HG02943 (cell line): ENCODE data around the gene ADAMTS2.

Experiments used
- ATAC-seq: cut with Tn5 transposase; IDR thresholded peaks from one replicate; pipeline ENCODE4 v1.9.1; 2021; ENCODE audit warnings: mild to moderate bottlenecking, low read depth, moderate library complexity; ENCODE audit not compliant: unreplicated experiment

ADAMTS2 gene

DNA sequence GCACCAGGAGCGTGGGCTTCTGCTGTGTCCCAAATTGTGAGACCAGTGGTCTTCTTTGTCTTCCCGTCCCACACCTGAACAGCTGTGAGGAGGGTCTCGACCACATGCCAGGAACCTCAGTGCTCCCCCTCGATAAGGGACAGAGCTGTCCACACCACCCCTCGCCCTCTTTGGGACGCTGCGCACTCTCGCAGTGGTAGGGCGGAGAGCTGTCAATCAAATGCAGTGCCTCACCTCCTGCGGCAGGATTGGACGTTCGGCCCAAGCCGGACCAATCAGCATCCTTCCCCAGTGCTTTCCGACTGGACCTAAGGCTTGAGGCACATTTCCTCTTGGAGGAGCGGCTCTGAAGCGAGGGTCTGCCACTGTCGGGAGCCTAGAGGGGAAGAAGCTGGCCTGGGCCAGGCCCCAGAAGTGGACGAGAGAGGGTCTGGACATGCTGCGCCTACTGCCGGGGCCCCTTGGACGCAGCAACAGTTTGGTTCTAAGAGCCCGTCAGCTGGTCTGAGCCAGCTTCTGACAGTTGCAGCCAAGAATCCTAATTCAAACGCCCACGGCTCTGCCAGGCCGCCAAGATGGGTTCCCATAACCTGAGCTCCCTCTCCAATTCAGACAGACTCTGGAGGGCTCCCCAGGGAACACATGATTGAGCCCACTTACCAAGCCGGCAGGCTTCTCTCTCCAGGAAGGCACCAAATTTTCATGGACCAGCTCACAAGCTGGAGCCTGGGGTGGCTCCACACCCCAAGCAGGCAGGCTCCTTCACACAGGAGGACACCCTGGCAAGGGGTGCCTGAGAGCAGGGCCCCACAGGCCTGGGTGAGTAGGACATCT lies 28.1 kb upstream of the ADAMTS2 start:
- ATAC-seq = no peak

DNA sequence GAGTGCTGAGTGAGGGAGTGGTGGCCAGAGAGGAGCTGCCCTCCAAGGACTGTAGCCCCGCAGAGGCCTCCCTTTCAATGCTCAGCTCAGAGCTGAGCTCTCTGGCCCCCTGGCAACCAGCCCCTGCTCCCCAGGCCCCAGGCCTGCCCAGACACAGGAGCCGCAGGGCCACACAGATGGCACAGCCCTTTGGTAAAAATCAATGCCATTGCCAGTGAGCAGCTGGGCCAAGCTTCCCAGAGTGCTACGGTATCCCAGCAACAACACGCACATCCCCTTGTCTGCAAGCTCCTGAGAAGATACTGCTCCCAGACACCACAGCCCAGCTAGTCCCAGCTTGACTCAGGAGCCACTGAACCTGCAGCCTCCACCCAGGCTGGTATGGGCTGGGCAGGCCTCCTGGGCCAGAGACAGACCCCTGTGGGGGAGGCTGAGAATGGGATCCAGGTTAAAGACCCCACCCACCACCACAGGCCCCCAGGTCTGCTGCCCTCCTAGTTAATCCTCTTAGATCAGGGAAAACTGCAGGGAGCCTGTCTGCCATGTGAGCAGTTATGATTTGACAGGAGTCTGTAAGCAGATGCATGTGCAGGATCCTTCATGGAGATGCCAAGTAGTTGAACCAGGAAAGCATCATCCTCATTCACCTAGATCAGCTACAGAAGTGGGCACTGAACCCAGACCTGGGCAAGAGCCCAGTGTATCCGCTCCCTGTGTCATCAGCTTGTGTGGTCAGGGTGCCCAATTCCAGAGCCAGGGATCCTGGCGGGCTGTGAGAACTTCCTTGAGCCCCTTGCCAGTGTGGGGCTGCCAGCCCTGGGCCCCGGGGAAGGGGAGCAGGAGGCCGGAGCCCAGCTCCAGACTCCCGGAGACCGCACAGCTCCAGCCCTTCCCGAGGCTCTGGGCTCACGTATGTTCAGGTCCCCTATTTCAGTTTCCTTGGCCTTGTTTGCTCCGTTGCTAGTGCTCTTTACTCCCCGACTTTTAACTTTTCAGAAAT lies 26.7 kb upstream of the ADAMTS2 start:
- ATAC-seq = no peak

DNA sequence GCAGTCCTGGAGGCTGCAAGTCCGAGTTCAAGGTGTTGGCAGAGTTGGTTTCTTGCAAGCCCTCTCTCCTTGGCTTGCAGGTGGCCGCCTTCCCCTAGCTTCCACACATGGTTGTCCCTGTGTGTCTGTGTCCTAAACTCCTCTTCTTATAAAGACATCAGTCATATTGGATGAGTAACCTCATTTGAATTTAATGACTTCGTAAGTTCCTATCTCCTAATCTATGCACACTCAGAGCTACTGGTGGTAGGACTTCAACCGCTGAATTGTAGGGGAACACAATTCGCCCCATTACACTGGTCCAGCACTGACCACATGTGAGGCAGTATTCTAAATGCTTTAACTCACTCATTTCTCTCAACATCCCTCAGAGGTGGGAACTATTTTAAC lies 25.9 kb upstream of the ADAMTS2 start:
- no peak for ATAC-seq

DNA sequence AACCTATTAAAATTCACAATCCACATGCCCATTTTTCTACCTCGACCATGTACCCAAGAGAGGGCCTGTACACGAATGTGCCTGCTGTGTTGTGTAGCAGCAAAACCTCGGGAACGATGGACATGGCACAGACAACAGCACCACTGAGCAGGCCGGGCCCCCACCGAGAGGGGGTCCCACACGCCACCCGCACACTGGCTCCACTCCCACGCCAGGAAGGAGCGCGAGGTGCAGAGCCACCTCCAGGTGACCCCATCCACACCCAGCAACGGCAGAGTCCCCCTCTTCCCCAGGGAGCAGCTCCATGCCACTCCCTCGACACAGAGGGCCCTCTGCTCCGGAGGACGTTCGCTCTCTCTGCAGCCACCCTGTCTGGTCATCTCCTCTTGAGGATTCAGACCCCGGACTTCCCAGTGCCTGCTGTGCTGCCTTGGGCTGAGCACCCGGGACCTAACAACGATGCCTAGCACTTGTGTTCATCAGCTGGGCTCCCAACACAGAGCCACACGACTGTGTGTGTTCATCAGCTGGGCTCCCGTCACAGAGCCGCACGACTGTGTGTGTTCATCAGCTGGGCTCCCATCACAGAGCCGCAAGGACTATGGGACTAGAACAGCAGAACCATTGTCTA lies 25.3 kb upstream of the ADAMTS2 start:
- ATAC-seq = no peak

GRCh38 chr5:179369530-179369884 lies 24.2 kb upstream of the ADAMTS2 start:
- no peak for ATAC-seq

- ATAC-seq = no peak
Observed at GRCh38 chr5:179368806-179369529, 23.7 kb upstream of the ADAMTS2 start.

DNA sequence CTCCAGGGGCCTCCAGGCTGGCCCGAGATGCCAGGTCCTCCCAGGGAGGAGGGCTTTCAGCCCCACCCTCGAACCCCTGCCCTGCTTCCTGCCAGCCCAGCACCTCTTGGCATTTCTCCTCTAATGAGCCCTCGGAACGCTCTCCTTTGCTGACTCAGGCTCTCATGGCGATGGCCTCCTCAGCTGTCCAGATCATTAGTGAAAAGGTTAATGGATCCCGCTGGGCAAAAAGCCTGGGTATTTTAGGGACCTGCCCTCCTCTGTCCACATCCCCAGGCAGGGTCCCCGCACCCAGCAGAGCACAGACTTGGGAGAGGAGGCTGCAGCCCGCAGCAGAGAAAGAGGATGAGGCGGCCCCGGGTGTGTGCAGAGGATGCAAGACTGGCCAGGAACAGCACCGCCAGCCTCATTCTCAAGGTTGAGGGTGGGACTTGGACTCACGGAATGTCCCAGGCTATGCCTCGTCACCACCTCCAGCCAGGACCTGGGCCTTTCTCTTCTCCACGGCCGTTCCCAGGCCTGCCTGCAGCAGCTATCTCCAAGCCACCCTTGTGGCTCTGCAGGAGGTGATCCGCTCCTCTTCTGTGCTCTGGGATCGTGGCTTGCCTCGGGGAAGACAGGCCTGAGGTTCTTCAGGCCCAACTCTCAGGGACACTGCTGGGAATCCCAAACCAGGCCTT lies 23.0 kb upstream of the ADAMTS2 start:
- ATAC-seq = no peak

DNA sequence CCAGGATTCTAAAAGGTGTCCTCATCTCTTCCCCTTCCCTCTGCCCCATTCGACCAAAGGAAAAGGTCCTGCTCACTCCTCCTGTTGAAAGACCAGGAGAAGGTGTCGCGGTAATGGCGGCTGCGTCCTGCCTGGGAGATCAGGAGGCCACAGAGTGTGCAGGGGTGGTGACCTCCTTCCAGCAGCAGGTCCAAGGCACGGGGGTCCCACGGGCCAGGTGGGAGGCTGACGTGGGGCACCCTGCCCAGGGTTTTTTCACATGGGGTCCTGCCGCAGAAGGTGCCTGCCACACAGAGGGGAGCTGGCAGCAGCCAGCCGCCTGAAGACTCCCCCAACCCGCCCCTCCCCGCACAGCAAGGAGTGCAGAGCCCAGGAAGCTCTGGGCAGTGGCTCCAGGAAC lies 22.2 kb upstream of the ADAMTS2 start:
- ATAC-seq = no peak

DNA sequence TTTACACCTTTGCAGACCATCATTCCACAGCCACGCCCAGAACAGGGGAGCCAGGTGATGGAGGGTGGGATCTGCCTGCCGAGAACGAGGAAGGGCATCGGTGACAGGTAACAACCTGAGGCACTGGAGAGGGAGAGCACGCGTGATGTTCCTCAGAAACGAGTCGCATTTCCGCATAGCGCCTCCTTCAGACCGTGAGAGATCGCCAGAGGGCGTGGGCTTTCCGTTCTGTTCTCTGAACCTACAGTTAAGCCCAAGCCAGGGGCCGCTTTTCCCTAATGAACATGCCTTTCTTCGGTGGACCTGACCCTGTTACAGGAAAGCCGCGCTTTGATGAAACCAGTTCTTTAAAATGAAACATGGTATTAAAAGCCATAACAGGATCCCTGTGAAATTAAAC lies 17.1 kb upstream of the ADAMTS2 start:
- ATAC-seq = no peak

GRCh38 chr5:179361037-179361603 lies 15.9 kb upstream of the ADAMTS2 start:
- ATAC-seq = no peak

DNA sequence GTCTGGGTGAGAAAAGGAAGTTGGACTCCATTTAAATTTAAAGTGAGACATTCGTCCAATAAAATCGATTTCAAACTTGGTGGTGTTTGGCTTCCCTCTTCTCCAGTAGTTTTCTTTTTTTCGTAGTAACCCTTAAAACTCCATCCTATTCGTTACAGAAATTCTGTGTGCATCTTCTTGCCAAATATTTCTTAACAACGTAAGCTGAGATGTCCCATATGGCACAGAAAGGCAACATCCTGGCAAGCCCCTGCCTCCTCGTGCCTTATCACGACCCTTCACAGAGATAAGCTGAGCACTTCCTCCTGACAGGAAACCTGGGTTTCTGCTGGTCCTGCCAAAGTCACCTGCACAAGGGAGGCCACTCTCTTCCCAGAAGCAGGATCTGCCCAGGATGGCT lies 11.8 kb upstream of the ADAMTS2 start:
- no peak for ATAC-seq

DNA sequence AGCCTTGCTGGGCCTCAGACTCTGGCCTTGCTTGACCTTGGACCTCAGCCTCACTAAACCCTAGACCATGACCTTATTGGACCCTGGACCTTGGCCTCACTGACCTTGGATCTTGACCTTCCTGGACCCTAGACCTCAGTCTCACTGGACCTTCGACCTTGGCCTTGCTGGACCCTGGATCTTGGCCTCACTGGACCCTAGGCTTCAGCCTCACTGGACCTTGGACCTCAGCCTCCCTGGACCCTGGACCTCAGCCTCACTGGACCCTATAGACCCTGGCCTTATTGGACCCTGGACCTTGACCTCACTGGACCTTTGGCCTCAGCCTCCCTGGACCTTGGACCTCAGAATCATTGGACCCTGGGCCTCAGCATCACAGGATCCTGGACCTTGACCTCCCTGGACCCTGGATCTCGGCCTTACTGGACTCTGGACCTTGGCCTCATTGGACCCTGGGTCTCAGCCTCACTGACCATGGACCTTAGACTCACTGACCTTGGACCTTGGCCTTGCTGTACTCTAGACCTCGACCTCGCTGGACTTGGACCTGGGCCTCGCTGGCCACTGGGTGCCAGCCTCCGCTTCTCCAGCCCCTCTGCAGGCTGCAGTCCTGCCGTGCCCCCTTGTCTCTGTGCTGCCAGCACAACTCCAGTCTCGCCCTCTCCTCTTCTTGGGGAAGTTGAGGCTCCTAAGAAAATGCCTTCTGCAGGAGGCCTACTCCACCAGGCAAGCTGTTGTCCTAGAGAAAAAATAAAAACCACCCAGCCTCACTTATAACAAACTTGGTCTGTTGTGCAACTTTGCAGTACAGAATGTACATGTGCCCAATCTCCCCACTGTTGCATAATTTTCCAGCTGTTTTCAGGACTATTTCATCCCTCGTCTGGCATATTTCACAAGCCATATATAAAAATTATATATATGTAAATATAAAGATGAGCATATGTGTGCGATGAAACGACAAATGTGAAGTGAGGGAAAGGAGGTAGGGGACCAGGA lies 11.0 kb upstream of the ADAMTS2 start:
- no peak for ATAC-seq

- ATAC-seq = no peak
Observed at GRCh38 chr5:179354305-179354882, 9.1 kb upstream of the ADAMTS2 start.

GRCh38 chr5:179348843-179349242 lies 3.6 kb upstream of the ADAMTS2 start:
- no peak for ATAC-seq

DNA sequence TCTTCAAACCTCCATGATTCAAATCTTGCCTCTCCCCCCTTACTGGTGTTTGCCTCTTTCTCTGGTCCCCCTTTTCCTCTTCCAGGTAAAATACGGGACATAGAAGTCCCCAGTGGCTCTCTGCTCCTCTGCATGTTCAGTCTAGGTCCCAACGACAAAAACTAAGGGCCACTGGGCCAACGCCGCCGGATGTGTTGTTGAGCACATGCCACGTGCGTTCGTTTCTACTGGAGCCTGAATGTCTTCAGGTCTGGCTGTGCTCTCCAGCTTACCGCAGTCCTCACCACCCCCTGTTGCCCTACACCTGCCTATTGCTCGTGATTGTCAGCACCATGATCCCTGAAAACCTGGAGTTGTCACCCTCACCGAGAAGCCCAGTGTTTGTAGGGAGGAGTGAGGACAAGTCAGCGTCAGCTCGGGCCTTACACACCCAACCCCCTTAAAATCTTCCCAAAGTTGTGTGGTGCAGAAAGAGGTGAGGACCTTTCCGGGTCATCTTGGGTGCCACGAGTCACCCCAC lies 2.8 kb upstream of the ADAMTS2 start:
- no peak for ATAC-seq

DNA sequence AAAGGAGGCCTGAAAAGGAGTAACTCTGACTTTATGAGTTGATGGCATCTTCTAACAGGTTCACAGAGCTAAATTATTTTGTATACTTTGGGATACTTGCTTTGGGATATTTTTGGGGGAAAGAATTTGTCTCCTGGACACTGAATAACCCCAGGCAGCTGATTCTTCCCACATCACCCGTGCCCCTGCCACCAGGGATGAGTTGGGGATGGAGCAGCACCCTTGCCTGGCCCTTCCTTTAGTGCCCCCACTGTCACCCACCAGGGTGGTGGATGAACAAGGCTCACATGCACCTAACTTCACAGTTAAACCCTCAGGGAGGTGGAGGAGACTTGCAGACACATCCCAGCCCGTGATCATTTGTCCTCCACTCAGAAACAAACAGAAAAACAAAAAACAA lies 2.3 kb upstream of the ADAMTS2 start:
- ATAC-seq = no peak

DNA sequence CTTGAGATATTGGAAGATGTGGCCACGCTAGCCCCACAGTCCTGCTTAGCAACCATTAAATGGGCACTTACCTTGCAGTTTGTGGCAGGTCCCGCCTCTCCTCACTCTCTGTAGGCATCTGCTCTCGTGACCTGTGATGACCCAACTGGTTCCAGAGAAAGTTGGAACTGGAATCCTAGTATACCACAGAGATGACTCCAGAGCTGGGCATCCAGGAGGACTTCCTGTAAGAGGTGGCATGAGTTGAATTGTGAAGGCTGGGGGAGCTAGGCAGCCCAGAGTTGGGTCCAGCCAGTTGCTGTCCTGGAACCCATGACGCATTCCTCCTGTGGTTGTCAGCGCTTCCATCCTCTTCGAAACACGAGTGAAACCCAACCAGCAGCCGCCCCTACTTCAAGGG lies 1.6 kb upstream of the ADAMTS2 start:
- no peak for ATAC-seq

- ATAC-seq = no peak
Observed at GRCh38 chr5:179346401-179346800, 1.1 kb upstream of the ADAMTS2 start.
